Bone marrow (tissue), 2 donors: ENCODE results near the gene SORBS2.

ENCODE experiments used
- DNase-seq, 2 donors: peaks; one replicate each; lab custom pipeline; 2025; lab: John Stamatoyannopoulos, UW

The SORBS2 gene

DNA sequence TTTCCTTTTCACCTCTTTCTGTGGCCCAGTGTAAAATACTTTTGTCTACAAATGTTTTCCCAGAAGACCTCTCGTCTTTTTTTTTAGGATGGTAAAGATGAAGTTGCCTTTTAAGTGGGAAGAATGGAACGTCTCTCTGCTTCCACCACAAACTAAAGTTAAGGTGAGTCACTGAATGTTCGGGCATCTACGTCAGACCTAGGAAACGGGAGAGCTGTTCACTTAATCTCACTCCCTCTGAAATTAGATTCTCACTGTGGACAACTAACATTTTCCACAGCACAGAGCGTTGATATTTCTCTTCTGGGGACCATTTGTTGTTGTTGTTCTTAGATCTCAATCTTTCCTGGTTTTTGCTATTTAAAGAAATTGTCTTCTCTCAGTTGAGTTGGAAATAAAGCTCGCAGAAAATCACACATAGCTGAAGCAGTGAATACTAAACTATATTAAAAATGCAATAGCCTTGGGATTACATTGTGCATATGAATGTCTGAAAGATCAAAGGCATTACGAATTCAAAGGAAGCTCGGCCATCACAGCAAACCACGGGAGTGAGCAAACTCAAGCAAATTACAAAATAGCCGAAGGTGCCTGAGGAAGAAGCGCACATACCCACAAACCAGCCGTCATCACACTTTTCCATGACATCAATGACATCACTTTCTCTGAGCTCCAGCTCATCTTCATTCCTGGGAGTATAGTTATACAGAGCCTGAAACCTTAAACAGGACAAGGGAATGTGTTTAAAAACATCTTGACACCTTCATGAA, 222.7 kb downstream of the SORBS2 start:
- DNase-seq: no peak

DNA sequence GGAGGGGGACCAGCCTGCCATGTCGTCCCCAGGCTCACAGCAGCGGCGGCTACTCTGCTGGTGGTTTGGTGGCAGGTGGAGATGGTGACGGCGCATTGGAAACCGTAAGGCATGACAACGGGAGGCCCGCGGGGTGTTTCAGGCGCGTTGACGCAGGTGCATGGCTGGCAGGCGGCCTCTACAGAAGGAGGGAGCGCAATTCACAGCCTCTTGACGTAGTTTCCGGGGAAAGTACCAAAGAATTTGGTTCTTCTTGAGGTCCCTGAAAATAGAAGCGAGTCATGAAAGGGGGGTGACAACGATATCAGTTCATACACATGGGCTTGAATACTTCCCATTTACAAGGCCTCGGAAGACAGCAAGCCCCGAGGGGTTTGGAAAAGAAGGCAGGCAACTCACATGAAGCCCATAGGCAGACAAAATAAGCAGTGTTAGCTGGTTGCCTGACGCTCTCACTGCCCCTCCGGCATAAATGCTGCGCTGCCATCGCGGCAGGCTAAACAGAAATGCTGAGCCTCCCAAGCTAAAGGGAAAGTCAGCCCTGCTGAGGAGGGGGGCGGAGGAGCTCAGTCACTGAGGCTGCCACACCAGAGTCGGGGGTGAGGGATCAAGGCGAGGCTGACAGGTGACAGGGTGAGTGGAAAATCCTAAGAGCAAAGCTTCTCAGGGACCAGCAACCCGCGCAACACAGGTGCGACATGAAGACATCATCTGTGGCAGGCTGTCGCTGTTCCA, 224.4 kb downstream of the SORBS2 start:
- DNase-seq: no peak

DNA sequence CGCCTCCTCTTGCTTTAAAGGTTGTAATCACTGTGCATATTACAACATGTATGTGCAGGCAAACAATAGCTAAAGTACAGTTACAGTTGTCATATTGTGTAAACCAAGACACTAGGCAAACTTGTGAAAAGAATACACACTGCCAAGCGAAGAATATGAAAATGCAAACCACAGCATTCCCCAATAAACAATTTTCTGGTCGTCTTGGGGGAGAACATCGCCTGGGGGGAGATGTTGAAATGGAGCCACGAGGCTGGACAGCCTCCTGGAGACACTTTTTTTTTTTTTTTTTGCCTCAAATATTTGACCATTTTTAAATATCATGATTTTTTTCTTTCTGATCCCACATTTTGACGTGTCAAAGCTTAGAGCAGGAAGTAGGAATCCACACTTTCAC, 225.0 kb downstream of the SORBS2 start:
- no peak for DNase-seq

DNA sequence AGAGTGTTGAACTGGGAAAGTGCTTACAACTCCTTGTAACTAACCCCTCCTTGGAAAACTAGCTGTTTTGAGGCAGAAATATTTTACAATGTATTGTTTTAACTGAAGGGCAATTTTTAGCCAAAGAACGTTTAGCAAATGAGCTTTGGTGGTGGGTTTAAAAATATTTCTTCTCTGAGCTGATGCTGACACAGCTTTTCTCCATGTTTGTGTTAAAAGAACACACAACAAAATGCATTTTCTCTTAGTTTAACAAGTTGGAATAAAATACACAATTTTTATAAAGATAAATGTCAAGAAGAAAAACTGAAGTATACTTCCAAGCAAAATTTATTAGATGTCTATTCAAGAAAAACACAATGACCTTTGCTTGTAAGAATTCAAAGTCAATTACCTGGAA, 226.8 kb downstream of the SORBS2 start:
- DNase-seq: no peak

DNA sequence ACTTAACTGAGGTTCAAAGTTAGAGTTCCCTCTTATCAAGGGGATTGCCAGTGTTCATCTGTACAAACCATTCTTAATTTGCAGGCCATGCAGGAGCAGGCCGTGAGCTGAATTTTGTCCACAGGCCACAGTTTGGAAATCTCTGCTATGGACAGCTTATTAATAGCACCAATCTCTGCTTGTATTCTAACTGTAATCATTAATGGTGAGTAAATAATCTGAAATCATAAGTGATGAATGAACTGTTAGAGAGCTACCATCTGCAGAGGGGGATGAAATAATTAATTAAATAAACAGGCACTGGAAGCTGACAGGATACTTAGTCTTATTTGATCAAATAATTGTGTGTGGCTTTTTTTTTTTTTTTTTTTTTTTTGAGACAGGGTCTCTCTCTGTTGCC, 228.2 kb downstream of the SORBS2 start:
- no peak for DNase-seq

DNA sequence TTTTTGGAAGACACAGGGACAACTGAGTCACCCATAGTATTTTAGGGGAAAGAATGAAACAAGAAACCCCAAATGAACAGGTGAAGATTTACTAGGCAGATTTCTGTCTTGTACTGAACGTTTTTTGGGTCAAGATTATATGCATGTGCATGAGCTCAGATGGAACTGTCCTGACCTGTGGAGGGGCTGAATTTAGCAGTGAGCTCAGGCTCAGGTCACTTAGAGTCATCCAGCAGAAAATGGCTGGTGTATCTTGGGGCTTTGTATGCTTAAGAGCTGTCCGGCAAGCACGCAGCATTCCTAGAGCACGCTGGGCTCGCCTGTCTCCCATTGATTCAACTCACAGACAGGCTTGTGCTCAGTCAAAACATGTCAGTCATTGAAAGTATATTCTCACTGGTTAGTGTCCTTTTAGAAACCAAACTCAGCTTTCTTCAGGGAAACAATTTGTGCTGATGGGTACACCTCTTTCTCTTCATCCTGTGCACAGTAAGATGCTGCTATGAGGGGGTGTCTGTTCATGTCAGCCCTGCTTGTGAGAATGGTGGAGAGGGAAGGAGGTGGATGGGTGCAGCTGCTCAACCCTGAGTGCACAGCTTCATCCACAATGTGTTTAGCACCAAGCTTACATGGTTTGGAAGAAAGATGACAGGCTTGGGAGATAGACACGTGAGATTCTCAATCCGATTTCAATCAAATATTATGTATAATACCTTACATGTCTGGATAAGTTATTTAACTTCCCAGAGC, 229.2 kb downstream of the SORBS2 start:
- no peak for DNase-seq

DNA sequence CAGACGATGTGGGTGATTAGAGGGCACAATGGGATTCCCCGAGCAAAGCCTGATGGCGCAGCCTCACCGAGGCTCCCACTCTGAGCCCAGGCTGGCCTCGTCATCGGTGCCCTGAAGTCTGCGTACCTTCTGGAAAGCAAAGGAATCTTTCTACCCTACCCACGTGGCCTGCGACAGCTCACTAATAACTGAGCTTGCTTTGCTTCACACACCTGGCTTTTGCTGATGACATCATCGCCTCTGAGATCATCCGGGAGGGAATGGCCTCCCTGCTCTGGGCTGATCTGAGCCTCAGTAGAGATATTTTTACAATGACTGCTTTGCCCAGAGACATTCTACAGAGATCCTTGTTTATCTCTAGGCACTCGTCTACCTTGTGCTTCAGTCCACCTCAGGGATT, 231.3 kb downstream of the SORBS2 start:
- no peak for DNase-seq

DNA sequence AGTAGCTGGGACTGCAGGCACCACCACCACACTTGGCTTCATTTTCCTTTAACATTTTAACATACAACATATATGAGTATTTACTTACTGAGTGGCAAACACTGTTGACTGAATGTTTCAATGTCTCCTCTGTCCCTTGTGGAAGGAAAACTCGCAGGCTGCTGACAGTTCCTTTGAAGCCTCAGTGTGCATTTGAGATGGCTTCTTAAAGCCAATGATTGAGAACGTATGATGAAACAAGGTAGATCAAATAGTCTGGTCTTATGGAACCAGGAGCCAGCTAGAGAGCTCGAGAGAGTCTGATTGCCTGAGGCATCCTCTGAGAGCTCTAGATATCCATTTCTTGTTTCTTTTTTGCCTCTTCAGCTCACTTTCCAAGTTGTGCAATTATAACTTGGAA, 233.7 kb downstream of the SORBS2 start:
- DNase-seq: no peak

DNA sequence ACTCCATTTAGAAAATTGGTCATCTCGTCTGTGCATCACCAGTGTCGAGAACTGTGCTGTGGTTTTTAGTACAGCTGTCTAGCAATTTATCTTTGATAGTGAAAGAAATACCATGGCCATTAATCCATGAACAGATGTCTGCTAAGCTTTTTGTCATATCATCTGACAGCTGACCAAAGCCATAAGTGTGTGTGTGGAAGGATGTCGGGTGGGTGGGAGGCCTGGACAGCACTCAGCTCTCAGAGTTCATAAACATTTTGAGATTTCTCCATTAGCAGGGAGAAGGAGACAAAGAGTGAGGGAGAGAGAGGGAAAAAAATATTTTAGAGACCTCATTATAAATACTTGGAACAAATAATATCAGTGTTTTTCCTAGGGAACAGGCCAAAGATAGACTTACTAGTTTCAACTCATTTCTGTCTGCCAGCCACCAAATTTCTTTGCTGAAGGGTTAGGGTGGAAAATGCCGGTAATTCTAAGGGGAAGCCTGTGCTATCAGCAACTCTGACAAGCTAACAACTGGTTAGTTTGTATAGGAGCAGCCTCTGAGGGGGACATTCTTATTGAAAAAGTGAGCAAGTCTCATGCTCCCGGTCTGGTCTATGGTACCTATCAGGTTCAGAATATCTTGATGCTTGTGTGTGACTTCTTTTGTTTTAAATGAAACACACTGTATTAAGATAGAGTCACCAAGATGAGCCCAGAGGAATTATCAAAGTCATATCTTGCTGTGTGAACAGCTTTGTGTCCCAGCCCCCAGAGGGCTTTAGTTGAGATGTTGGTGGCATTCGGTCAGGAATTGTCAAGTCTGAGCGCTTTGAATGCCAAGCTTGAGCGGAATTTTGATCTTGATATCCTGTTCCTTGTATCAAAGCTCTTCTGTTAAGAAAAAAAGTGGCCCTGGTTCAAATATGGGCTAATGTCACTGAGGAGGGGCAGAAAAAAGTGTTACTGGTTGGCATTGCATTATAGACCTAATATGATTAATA, 234.7 kb downstream of the SORBS2 start:
- DNase-seq: no peak

DNA sequence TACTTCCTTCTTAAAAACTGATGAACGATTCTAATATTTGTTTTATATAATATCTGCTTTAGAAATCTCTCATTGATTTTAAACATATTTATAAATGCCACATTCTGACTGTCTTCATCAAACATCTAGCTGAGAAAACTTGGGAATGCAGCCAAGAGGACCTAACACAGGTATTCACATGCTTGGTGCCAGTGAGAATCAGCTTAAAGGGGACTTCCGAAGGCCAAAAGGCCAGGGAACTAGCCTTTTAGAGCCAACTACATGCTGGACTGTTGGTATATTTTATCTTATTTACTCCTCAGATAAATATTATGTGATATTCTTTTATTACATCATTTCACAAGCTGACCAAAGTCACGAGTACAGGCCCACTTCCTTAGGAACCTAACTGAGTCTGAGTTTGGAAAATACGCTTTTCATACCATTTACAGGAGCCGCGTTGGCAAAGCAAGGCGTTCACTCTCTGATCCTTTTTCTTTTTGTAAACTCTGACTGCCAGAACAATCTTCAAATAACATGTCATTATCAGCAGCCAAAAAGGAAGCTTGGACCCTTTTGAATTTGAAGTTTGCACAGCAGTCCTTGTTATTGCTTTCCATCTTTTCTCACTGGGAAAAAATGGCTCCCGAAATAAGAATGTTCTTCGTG, 235.6 kb downstream of the SORBS2 start:
- no peak for DNase-seq

DNA sequence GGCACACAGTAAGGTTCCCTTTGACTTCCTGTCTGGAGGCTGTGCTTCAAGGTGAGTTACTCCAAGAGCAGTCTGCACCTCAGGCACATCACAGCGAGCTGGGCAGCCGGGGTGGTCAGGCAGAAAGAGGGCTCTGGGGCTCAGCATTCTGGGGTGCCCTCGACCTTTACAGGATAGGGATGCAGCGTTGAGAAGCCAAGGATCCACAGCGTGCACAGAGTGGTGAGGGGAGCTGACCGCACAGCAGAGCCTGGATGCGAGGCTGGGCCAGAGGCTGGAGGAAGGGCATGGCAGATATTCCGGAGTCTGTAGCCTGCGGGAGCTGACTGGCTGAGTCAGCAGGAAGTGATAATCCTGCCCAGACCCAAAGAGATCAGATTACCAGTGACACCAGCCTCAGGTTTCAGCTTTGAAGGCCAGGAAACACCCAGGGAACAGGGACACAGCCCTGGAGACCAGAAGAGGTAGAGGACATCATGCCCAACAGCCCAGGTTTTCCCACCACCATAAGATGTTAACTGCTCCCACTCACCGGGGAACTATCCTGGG, 238.3 kb downstream of the SORBS2 start:
- no peak for DNase-seq

DNA sequence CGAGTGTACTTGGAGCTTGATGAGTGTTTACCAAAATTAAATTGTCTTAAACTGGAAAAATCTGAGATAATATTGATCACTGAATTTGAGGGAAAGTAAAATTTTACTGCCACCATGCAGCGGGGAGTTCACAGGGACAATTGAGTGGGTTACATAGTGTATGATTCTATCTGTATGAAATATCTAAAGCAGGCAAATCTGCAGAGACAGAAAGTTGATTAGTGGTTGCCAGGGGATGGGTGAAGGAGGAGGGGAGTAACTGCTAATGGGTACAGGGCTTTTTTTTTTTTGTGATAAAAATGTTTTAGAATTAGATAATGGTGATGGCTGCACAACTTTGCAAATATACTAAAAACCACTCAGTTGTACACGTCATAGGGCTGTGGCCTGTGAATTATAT, 241.3 kb downstream of the SORBS2 start:
- no peak for DNase-seq

DNA sequence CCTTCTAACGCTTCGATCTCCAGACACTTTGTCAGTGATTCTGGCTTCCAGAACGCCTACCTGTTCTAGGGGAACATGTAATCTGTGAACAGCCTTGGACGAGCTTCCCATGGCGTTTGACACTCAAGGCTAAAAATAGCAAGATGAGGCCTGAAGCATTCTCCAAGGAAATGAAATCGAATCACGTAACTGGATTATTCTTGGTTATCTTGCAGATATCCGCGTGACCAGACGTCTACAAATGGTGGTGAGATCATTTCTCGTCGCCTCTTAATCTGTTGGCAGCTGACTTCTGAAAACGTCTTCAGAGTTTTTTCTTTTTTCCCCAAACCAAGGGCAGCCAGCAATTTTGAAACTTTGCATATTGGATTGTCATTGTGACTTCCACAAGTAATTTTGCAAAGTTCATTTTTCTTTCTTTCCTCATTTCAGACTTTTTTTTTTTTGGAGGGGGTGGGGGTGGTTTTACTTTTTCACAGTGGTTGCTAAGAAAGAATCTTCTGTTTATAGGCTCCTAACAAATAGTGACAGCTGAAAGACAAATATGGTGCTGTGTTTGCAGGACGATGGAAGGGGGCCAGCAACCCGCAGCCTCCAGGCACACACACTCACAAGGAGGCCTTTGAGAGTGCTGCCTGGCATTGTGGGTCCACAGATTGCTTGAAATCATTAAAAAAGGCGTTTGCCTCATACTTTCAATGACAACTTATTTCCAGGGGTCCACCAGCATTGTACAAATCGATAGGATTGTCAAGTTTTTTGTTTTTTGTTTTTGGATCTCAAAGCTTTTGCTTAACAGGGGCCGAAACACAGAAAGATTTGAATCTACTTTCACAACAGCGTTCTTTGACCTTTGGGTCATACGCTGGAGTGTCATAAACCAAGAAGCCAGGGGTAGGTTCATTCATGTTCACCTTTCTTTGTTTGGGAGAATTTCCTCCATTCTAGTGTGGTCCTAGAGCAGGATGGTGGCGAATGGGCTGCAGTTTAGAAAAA, 244.3 kb downstream of the SORBS2 start:
- no peak for DNase-seq

DNA sequence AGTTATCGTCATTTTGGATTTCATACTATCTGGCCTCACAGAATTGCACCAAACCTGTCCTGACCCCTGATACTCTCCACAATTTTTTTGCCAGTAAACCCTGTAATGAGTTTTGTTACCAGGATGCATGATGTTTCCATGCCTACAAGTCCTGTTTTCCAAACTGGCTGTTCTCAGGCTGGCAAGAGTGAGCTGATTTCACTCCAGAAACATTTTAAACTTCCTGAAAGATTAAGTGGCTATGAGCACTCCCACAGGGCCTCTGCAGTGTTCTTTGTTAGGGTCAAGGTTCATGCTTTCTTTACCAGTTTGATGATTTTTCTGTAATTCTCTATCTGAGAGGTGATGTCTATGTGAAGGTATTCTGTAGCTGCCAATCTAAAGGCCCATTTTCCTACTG, 245.0 kb downstream of the SORBS2 start:
- no peak for DNase-seq

DNA sequence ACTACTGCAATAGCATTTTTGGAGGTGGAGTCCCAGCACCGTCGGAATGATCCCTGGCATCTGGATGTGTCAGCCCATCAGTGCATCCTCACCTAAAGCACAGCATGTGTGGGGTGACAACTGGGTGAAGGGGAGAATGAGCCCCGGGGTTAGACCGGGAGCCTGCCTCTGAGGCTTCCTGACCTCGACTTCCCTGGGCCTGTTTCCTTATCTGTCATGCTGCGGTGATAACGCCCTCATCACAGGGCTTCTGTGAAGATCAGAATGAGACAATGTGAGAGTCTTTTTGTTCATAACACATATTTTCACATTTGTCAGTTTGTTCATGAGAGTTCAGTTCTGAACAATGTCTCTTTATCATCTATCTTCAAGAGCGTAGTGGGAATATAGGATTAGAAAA, 245.6 kb downstream of the SORBS2 start:
- DNase-seq: no peak

DNA sequence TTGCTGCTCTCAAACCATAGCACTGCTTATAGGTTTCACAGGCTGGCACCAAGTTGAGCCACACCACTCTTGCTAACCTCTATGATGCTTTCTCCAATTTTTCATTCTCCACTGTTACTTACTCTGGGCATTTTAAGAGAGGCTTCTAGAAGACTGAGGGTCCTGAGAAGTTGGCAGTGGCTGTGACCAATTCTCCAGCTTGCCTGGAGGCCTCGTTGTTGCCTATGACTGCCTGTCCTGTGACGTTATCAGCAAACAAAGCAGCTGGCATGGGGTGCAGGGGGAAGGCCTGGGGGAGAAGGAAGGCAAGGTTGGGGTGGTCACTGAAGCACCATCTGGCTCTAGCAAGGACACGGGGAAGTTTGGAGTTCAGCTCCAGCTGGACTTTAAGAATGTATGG, 246.3 kb downstream of the SORBS2 start:
- DNase-seq: no peak

DNA sequence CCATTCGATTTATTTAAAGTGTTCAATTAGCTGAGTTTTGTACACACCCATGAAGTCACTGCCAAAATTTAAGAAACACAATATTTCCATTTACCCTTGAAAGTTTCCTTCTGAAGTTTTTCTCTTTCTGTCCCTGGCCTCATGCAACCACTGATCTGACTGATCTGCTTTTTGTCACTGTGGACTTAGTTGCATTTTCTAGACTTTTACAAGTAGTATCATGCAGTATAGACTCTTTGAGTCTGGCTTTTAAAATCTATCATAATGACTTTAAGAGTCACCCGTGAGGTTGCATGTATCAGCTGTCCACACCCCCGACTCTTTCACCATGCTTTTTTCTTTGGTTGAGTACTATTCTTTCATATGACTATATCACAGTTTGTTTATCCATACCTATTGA, 247.6 kb downstream of the SORBS2 start:
- no peak for DNase-seq

DNA sequence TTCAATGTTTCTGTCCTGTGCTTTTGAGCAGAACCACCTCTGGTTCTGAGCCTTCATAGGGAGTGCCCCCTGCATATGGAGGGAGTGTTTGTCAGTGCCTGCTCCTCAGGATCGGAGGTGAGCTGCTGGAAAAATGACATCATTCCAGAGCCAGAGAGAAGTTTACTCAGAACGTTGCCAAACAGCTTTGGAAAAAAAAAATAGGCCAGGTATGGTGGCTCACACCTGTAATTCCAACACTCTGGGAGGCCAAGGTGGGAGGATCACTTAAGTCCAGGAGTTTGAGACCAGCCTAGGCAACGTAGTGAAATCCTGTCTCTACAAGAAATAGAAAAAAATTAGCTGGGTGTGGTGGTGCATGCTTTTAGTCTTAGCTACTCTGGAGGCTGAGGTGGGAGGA, 249.5 kb downstream of the SORBS2 start:
- DNase-seq: no peak

DNA sequence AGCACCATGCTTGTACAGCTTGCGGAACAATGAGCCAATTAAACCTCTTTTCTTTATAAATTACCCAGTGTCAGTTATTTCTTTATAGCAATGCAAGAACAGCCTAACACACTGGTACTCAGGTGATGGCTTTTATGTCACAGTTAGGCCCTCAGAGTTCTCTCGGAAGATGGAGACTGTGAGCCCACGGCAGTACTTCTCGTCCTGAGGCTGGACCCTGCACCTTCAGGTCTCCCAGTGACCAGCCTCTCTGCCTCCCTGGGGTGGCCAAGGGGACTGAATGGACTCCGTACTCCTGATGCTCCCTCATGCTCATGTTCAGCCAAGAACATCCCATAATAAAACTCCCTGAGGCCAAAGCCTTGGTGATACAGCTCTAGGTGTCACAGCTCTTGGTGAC, 251.7 kb downstream of the SORBS2 start:
- no peak for DNase-seq

DNA sequence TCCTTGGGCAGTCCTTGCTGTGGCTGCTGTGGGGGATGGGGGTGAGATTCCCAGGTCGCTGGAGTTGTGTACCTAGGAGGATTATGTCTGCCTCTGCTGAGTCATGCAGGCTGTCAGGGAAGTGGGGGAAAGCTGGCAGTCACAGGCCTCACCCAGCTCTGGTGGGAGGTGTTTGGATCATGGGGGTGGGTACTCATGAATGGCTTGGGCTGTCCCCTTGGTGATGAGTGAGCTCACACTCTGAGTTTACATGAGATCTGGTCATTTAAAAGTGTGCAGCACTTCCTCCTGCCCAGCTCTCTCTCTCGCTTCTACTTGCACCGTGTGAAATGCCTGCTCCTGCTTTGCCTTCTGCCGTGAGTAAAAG, 252.1 kb downstream of the SORBS2 start:
- DNase-seq: no peak
